ENCODE measurements around the gene SLC25A23. TPM values are rescaled to one million over a fixed set of nuclear protein-coding genes. Genes with fewer than 3 reads are reported as not detected.
"Not testable (repeated sequence)": the region's sequence is repeated elsewhere in the genome, so short reads cannot be mapped to it uniquely, and the experiment has no call there.

Gene SLC25A23
- total RNA-seq, 1 experiment from 2014 or later = 17.5 TPM

DNA sequence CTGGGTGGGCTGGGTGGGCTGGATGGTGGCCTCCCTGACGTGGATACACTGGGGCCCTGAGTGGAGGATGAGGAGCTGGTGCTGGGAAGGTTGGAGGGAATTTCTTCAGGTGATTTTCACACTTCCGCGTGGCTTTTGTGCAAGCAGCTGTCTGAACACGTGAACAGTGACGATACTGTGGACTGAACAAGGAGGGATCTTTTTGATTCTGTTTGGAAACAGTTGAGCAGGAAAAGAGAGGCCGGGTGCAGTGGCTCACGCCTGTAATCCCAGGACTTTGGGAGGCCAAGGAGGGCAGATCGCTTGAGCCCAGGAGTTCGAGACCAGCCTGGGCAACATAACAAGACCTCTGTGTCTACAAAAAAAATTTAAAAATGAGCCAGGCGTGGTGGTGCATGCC, 57.5 kb downstream of the SLC25A23 start:
- no peak for DNase-seq (ENCODE audit: low read depth)

DNA sequence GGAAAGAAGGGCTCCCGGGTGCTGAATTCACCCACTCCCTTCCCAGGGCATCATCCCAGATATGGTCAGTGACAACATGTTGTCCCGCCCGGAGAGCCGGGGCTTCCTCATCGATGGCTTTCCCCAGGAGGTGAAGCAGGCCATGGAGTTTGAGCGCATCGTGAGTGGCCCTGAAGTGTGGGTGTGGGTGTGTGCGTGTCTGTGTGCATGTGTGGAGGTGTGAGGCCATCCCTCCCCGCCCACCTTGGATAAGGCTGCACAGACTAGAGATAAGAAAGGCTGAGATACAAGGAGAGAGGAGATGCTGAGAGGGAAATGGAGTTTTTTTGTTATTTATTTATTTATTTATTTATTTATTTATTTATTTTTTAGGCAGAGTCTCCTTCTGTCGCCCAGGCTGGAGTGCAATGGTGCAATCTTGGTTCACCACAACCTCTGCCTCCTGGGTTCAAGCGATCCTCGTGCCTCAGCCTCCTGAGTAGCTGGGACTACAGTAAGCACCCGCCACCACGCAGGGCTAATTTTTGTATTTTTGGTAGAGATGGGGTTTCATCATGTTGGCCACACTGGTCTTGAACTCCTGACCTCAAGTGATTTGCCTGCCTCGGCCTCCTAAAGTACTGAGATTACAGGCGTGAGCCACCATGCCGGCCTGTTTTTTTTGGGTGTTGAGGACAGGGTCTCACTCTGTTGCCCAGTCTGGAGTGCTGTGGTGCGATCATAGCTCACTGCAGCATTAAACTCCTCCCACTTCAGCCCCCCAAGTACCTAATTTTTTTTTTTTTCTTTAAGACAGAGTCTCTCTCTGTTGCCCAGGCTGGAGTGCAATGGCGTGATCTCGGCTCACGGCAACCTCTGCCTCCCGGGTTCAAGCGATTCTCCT, 59.3 kb downstream of the SLC25A23 start:
- DNase-seq (ENCODE audit: low read depth) = not testable (repeated sequence)

DNA sequence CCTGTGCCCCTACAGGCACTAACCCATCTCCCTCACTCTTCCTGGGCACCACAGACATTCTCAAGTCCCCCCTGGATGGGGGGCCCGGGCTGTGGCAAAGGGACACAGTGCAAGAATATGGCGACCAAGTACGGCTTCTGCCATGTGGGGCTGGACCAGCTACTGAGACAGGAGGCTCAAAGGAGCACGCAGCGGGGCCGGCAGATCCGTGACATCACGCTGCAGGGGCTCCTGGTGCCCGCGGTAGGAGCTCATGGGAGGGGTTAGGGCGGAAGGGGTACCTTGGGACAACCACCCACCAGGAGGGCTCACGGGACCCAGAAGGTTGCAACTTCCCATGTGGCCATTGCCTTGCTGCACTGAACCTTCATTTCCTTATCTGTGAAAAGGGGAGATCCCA, 63.3 kb downstream of the SLC25A23 start:
- no peak for DNase-seq (ENCODE audit: low read depth)

DNA sequence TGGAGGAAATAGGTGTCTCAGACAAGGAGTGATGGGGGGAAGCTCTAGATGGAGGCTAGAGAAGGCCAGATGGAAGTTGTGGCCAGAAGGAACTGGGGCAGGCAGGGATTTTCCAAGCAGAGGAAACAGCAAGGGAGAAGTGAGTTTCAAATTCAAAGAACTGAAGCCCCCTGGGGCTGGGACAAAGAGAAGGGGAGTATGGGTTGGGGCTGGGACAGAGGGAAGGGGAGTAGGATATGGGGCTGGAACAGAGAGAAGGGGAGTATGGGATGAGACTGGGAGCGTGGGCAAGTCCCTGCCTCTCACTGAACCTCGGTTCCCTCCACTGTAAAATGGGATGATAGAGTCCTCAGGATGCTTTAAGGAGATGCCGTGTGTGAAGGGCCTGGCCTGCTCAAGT, 64.8 kb downstream of the SLC25A23 start:
- DNase-seq (ENCODE audit: low read depth) = no peak

DNA sequence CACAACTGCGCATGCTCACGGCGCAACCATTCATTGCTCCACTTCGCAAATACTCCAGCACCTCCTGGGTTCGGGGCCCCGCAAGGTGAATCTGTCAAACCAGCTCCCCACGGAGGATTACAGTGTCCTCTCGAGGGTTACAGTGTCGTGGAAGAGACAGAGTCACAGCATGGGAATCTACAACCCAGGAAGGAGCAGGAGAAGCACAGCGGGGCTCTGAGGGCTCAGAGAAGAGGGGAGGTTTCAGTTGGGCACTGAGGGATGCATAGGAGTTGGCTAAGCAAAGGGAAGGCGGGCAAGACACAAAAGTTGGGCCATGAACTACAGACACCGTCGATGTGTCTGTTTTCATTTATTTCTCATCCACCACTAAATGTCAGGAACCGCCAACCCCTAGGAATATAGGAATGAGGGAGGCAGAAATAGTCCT, 65.6 kb downstream of the SLC25A23 start:
- DNase-seq (ENCODE audit: low read depth) = no peak

DNA sequence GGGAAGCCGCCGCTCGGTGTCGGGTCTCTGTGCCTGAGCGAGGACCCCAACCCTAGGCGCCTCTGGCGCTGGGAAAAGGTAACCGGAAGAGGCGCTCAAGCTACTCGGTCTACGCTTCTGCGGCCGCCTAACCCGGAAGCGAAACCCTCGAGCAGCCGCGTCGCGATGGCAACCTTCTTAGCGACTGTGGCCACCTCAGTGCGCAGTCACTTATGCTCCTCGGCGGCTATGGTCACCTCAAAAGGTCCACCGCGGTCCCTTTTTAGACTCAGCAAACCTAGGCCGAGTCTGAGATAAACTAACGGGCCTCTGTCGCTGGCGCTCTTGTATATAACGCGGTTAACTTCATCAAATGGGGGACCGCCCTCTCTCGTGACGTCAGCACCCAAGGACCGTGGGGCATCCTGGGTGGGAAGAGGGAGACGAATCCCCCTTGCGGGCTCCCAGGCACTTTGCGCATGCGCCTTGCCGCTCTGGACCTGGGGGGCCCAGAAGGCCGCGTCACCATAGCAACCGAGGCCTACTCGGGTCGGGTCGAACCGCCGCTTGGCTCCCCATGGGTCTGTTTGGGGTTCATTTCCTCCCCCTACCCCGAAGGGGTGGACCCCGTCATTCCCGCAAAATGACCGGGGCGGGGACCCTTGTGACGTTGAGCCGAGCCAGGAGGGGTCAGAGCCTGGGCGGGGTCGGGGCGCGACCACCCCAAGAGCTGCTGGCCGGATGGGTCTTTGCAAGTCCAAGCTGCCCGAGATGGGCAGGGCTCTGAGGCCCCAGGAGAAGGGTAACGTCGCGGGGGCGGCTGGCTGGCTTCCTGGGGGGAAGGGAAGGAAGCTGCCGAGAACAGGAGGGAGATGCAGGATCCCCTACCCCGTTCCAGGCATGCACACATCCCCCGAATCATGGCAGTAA, 66.3 kb downstream of the SLC25A23 start, which contains the start of gene GTF2F1:
Gene GTF2F1, minus strand, starts transcription at position 91 of the 909 bp plus-strand sequence. CDS start 169 bp downstream, outside the sequence.
- DNase-seq (ENCODE audit: low read depth) = peak; percentile 92

DNA sequence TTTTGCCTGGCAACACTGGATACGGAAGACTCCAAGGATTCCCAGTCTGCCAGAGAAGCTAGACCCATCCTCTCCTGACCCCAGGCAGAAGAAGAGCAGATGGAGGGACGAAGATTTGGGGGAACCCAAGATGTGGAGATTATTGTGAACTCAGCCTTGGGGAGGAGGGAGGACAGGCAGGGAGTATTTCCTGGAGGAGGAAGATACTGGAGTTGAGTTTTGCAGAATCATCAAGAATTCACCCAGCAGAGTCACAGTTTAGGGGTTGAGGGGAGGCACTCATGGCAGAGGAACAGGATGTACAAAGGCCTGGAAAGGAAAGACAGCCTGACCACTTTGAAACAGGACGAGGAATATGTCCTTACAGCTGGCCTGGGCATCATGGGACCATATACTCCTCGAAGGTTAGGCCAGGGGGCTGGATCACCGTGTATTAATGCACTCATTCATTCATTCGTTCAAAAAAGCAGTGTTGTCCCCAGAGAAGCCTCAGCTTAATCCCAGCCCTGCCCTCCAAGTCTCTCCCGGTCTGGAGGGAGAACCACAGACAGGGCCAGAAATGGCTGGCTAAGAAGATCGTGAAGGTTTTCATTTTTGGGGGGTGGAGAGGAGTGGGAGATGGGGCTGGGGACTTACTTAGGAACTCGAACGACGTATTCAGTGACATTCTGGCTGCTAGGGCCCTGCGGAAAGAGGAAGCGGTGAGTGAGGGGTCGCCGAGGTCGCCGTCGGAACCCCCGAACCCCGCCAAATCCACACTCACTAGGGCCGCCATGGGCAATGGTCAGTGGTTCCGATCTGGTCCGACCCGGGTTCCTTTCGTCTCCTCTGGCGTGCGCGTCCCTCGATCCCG, 67.1 kb downstream of the SLC25A23 start:
- no peak for DNase-seq (ENCODE audit: low read depth)

Other genes with a start within 250 kb of the SLC25A23 start
- 7.8 and 8.8 TPM in 2 replicates for gene MLLT1, start 179.8 kb downstream of the SLC25A23 start, total RNA-seq (2014; rRNA removed; shearing (Covaris generic))
- gene ACER1, start 126.2 kb downstream of the SLC25A23 start, total RNA-seq (2014; rRNA removed; shearing (Covaris generic)) = not detected in 2 replicates
- 111 and 175 TPM in 2 replicates for gene CLPP, start 98.3 kb downstream of the SLC25A23 start, total RNA-seq (2014; rRNA removed; shearing (Covaris generic))
- 51.8 and 57.9 TPM in 2 replicates for gene ALKBH7, start 87.0 kb downstream of the SLC25A23 start, total RNA-seq (2014; rRNA removed; shearing (Covaris generic))
- 0.84 and 1.4 TPM in 2 replicates for gene PSPN, start 83.9 kb downstream of the SLC25A23 start, total RNA-seq (2014; rRNA removed; shearing (Covaris generic))
- gene GTF2F1, start 66.6 kb downstream of the SLC25A23 start, total RNA-seq (2014; rRNA removed; shearing (Covaris generic)) = 33.8 and 38.4 TPM in 2 replicates
- gene KHSRP, start 35.0 kb downstream of the SLC25A23 start, total RNA-seq (2014; rRNA removed; shearing (Covaris generic)) = 43.1 and 54.0 TPM in 2 replicates
- gene SLC25A41, start 26.0 kb downstream of the SLC25A23 start, total RNA-seq (2014; rRNA removed; shearing (Covaris generic)) = not detected in 2 replicates
- gene CRB3, start 4.5 kb upstream of the SLC25A23 start, total RNA-seq (2014; rRNA removed; shearing (Covaris generic)) = not detected in 2 replicates
- not detected in 2 replicates for gene DENND1C, start 22.0 kb upstream of the SLC25A23 start, total RNA-seq (2014; rRNA removed; shearing (Covaris generic))
- 0.20 TPM in 1 of 2 replicates, not detected in the other for gene TUBB4A, start 42.5 kb upstream of the SLC25A23 start, total RNA-seq (2014; rRNA removed; shearing (Covaris generic))
- 0.29 and 0.96 TPM in 2 replicates for gene TNFSF9, start 71.2 kb upstream of the SLC25A23 start, total RNA-seq (2014; rRNA removed; shearing (Covaris generic))
- gene CD70, start 131.4 kb upstream of the SLC25A23 start, total RNA-seq (2014; rRNA removed; shearing (Covaris generic)) = 0.39 and 1.2 TPM in 2 replicates
- not detected in 2 replicates for gene TNFSF14, start 210.4 kb upstream of the SLC25A23 start, total RNA-seq (2014; rRNA removed; shearing (Covaris generic))

Measured in RPMI7951 (cell line).